ENCODE data around the gene PCNX2.

DNA sequence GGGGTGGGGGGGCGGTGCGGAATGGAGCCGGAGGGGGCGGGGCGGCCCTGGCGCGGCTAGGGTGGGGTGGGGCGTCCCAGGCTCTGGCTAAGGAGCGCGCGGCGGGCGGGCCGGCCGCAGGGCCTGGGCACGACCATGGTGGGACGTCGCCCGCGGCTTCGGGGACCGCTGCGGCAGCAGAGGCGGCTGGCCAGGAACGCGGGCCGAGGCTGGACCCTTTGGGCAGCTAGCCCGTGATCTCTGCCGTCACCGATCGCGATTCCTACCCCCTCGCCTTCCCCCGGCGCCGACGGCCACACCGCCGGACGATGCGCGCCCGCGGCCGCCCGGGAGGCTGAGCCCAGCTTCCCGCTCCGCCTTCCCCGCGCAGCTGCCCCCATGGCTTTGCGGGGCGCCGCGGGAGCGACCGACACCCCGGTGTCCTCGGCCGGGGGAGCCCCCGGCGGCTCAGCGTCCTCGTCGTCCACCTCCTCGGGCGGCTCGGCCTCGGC is 32.2 kb upstream of the PCNX2 start, which contains the start of gene MAP3K21:
- TF ChIP-seq CTCF (IDR thresholded peaks at IDR 0.05): no peak
- TF ChIP-seq POLR2A (IDR thresholded peaks at IDR 0.05): no peak

Measured in testis (tissue), 2 donors.